Measurements from ENCODE around the gene ANK2.

- TF ChIP-seq, protein P1, sequence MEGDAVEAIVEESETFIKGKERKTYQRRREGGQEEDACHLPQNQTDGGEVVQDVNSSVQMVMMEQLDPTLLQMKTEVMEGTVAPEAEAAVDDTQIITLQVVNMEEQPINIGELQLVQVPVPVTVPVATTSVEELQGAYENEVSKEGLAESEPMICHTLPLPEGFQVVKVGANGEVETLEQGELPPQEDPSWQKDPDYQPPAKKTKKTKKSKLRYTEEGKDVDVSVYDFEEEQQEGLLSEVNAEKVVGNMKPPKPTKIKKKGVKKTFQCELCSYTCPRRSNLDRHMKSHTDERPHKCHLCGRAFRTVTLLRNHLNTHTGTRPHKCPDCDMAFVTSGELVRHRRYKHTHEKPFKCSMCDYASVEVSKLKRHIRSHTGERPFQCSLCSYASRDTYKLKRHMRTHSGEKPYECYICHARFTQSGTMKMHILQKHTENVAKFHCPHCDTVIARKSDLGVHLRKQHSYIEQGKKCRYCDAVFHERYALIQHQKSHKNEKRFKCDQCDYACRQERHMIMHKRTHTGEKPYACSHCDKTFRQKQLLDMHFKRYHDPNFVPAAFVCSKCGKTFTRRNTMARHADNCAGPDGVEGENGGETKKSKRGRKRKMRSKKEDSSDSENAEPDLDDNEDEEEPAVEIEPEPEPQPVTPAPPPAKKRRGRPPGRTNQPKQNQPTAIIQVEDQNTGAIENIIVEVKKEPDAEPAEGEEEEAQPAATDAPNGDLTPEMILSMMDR (optimal IDR thresholded peaks at IDR 0.05 in 1 of 3, IDR thresholded peaks at IDR 0.05 in 1 of 3, conservative IDR thresholded peaks at IDR 0.05 in 1 of 3; ENCODE audit: extremely low read depth in 1 of 3, insufficient read depth in 2 of 3, low read length in 3 of 3), result no peak
- TF ChIP-seq EZH2 (IDR thresholded peaks at IDR 0.05; ENCODE audit: low read length), result no peak
Measured at GRCh38 chr4:113335746-113336145, 286.3 kb downstream of the ANK2 start.
